ENCODE measurements around the gene BACH2. TPM values are rescaled to one million over a fixed set of nuclear protein-coding genes. Genes with fewer than 3 reads are reported as not detected.

BACH2 gene
- total and polyA plus RNA-seq, 2 experiments from 2014 or later = 1.6 to 5.7 TPM

GRCh38 chr6:90101403-90101802 is 195.2 kb downstream of the BACH2 start:
- Histone ChIP-seq H3K27ac (ENCODE audit: low read depth) (no peak overlapping the region), H3K9me2 (ENCODE audit: insufficient read depth) (no peaks in the 10 kb centered on the region), H3K4me1 (ENCODE audit: insufficient read depth) (no peaks in the 10 kb centered on the region), H3K4me3 (no peak overlapping the region), H3K79me2 (replicated peaks; ENCODE audit: insufficient read depth) (no peaks in the 10 kb centered on the region), H2AFZ (no peak overlapping the region), H3K27me3 (ENCODE audit: insufficient read depth) (no peaks in the 10 kb centered on the region), H3K4me2 (no peak overlapping the region), H4K20me1 (replicated peaks; ENCODE audit: insufficient read depth) (no peaks in the 10 kb centered on the region), H3F3A (replicated peaks; ENCODE audit: low read depth) (no peaks in the 10 kb centered on the region), H3K36me3 (ENCODE audit: insufficient read depth) (no peaks in the 10 kb centered on the region)
- no peak overlapping the region for H3K4me3 Mint-ChIP-seq
- H3K36me3 Mint-ChIP-seq (ENCODE audit: low read depth) = no peaks in the 10 kb centered on the region
- DNase-seq (ENCODE audit: low spot score) (no peak), ATAC-seq (no peak)
- no peaks in the 10 kb centered on the region for H3K4me1 Mint-ChIP-seq
- H3K27ac Mint-ChIP-seq = no peak overlapping the region
- TF ChIP-seq JUNB (IDR thresholded peaks at IDR 0.05; ENCODE audit: unreplicated experiment) (no peak), REST (IDR thresholded peaks at IDR 0.05; ENCODE audit: unreplicated experiment) (no peak), ZNF114 (CRISPR knock-in tag; IDR thresholded peaks at IDR 0.05) (no peak)
- no peaks in the 10 kb centered on the region for H3K9me3 Mint-ChIP-seq
- H3K27me3 Mint-ChIP-seq (ENCODE audit: insufficient read depth, low read depth, poor library complexity) = no peaks in the 10 kb centered on the region

- no peak for ATAC-seq
- H3F3A ChIP-seq (replicated peaks; ENCODE audit: low read depth) = no peaks in the 10 kb centered on the region
- no peak overlapping the region for H3K4me2 ChIP-seq
- H2AFZ ChIP-seq = no peak overlapping the region
- H3K27ac ChIP-seq (ENCODE audit: low read depth) = no peak overlapping the region
- Mint-ChIP-seq H3K4me3 (no peak overlapping the region), H3K27me3 (ENCODE audit: insufficient read depth, low read depth, poor library complexity) (no peaks in the 10 kb centered on the region), H3K27ac (no peak overlapping the region), H3K4me1 (no peaks in the 10 kb centered on the region), H3K36me3 (ENCODE audit: low read depth) (no peaks in the 10 kb centered on the region), H3K9me3 (no peaks in the 10 kb centered on the region)
- H4K20me1 ChIP-seq (replicated peaks; ENCODE audit: insufficient read depth) = no peaks in the 10 kb centered on the region
- no peaks in the 10 kb centered on the region for H3K36me3 ChIP-seq (ENCODE audit: insufficient read depth)
- no peaks in the 10 kb centered on the region for H3K4me1 ChIP-seq (ENCODE audit: insufficient read depth)
- H3K9me2 ChIP-seq (ENCODE audit: insufficient read depth) = no peaks in the 10 kb centered on the region
- H3K4me3 ChIP-seq = no peak overlapping the region
- H3K27me3 ChIP-seq (ENCODE audit: insufficient read depth) = no peaks in the 10 kb centered on the region
- H3K79me2 ChIP-seq (replicated peaks; ENCODE audit: insufficient read depth) = no peaks in the 10 kb centered on the region
- no peak for DNase-seq (ENCODE audit: low spot score)
- no peak for TF ChIP-seq CREB1 (CRISPR knock-in tag; IDR thresholded peaks at IDR 0.05; ENCODE audit: low read depth)
- no peak for TF ChIP-seq ZNF462 (CRISPR knock-in tag; IDR thresholded peaks at IDR 0.05)
- no peak for TF ChIP-seq POLR2AphosphoS5 (IDR thresholded peaks at IDR 0.05; ENCODE audit: low read depth)
- TF ChIP-seq JUNB (IDR thresholded peaks at IDR 0.05; ENCODE audit: unreplicated experiment) = no peak
- TF ChIP-seq ETS1 (IDR thresholded peaks at IDR 0.05) = no peak
- TF ChIP-seq ZNF331 (CRISPR knock-in tag; IDR thresholded peaks at IDR 0.05; ENCODE audit: low read depth) = no peak
- no peak for TF ChIP-seq EZH2phosphoT487 (IDR thresholded peaks at IDR 0.05; ENCODE audit: unreplicated experiment)
- TF ChIP-seq ZNF114 (CRISPR knock-in tag; IDR thresholded peaks at IDR 0.05) = no peak
- TF ChIP-seq NANOG (IDR thresholded peaks at IDR 0.05; ENCODE audit: borderline replicate concordance) = no peak
- TF ChIP-seq STAT1 (IDR thresholded peaks at IDR 0.05; ENCODE audit: unreplicated experiment) = no peak
These were observed 196.5 kb downstream of the BACH2 start for GRCh38 chr6:90100059-90100665.

Measured in GM23338 (cell line).